IMR-90 (cell line): ENCODE data around the gene ZNF273. TPM values are rescaled to one million over a fixed set of nuclear protein-coding genes. Genes with fewer than 3 reads are reported as not detected.

Experiments
- ATAC-seq: fragments of 200-7000 bp; cut with Tn5 transposase; 2 replicates; pipeline ENCODE4 v1.9.1; 2020; ENCODE audit warnings: low read depth, mild to moderate bottlenecking, moderate library complexity
- BruUV-seq: library from RNA; stranded (reverse); fragments of 400-500 nt; replicated peaks from 2 replicates; lab custom pipeline; 2021; lab: Mats Ljungman, UMichigan
- CTCF ChIA-PET: fragments of 300-600 bp; formaldehyde crosslinking; extraction: SDS; loops from one replicate; lab custom pipeline; 2021; ENCODE audit warnings: antibody characterized with exemption; lab: Yijun Ruan, JAX
- POLR2A ChIA-PET: fragments of 300-600 bp; sonication (Branson Sonifier 250); formaldehyde crosslinking; loops from one replicate; lab custom pipeline; 2022; ENCODE audit warnings: antibody characterized with exemption; ENCODE audit not compliant: unreplicated experiment; lab: Charles Lee
- DNase-seq: peaks from one replicate; pipeline ENCODE4 v3.0.0; 2013
- H2AFZ ChIP-seq: replicated peaks from 2 replicates; pipeline ENCODE3; 2013; ENCODE audit warnings: low read length, mild to moderate bottlenecking; ENCODE audit not compliant: poor library complexity
- H2AK5ac ChIP-seq: 2 replicates; pipeline ENCODE4 v1.6.1; 2013; ENCODE audit warnings: low read depth, low read length, inconsistent platforms
- H2AK9ac ChIP-seq: replicated peaks from 2 replicates; pipeline ENCODE3; 2013; ENCODE audit warnings: mild to moderate bottlenecking, low read depth, low read length, moderate library complexity; ENCODE audit not compliant: poor library complexity
- H2BK120ac ChIP-seq: 2 replicates; pipeline ENCODE4 v1.6.1; 2013; ENCODE audit warnings: low read depth, low read length, inconsistent platforms
- H2BK15ac ChIP-seq: 3 replicates; pipeline ENCODE4 v1.6.1; 2013; ENCODE audit warnings: low read depth, low read length, inconsistent platforms
- H2BK20ac ChIP-seq: 2 replicates; pipeline ENCODE4 v1.6.1; 2013; ENCODE audit warnings: low read depth, mild to moderate bottlenecking, inconsistent platforms, low read length, moderate library complexity
- H2BK5ac ChIP-seq: 2 replicates; pipeline ENCODE4 v1.6.1; 2013; ENCODE audit warnings: mild to moderate bottlenecking, low read depth, low read length, inconsistent platforms; ENCODE audit not compliant: poor library complexity, severe bottlenecking
- H3K14ac ChIP-seq: replicated peaks from 2 replicates; pipeline ENCODE4 v1.6.1; 2013; ENCODE audit warnings: low read depth, low read length, inconsistent platforms
- H3K18ac ChIP-seq: 2 replicates; pipeline ENCODE4 v1.6.1; 2013; ENCODE audit warnings: low read depth, low read length, control low read depth
- H3K23ac ChIP-seq: 2 replicates; pipeline ENCODE4 v1.6.1; 2013; ENCODE audit warnings: low read depth, low read length, inconsistent platforms
- H3K27ac ChIP-seq: 2 replicates; pipeline ENCODE4 v1.5.1; 2013; ENCODE audit warnings: mild to moderate bottlenecking, control low read depth, low read length; ENCODE audit not compliant: insufficient read depth
- H3K27me3 ChIP-seq: 2 replicates; pipeline ENCODE4 v1.6.1; 2013; ENCODE audit warnings: low read length; ENCODE audit not compliant: control insufficient read depth, insufficient read depth
- H3K36me3 ChIP-seq: 2 replicates; pipeline ENCODE4 v1.6.1; 2013; ENCODE audit warnings: low read length, mixed read lengths; ENCODE audit not compliant: control insufficient read depth, insufficient read depth
- H3K4ac ChIP-seq: 2 replicates; pipeline ENCODE4 v1.6.1; 2013; ENCODE audit warnings: low read depth, low read length, inconsistent platforms
- H3K4me1 ChIP-seq: 2 replicates; pipeline ENCODE4 v1.6.1; 2013; ENCODE audit warnings: low read length, mixed read lengths; ENCODE audit not compliant: control insufficient read depth, insufficient read depth
- H3K4me2 ChIP-seq: 2 replicates; pipeline ENCODE4 v1.6.1; 2013; ENCODE audit warnings: low read depth, mild to moderate bottlenecking, control low read depth, low read length, moderate library complexity
- H3K4me3 ChIP-seq: 2 replicates; pipeline ENCODE4 v1.5.1; 2013; ENCODE audit warnings: low read depth, mild to moderate bottlenecking, control low read depth, low read length, moderate library complexity; ENCODE audit not compliant: insufficient read depth
- H3K56ac ChIP-seq: 2 replicates; pipeline ENCODE4 v1.6.1; 2013; ENCODE audit warnings: low read length, inconsistent platforms; ENCODE audit not compliant: insufficient read depth; ENCODE audit errors: extremely low read depth
- H3K79me1 ChIP-seq, 2 experiments: 2 replicates each; pipeline ENCODE4 v1.6.1; 2013; ENCODE audit warnings: low read length in 2 of 2, inconsistent platforms in 1 of 2, low read depth in 1 of 2
- H3K9ac ChIP-seq: 2 replicates; pipeline ENCODE4 v1.6.1; 2013; ENCODE audit warnings: low read depth, low read length, control low read depth
- H3K9me1 ChIP-seq: 2 replicates; pipeline ENCODE4 v1.6.1; 2013; ENCODE audit warnings: low read length, inconsistent platforms; ENCODE audit not compliant: insufficient read depth
- H3K9me3 ChIP-seq: 2 replicates; pipeline ENCODE4 v1.6.1; 2013; ENCODE audit warnings: low read length; ENCODE audit not compliant: control insufficient read depth, insufficient read depth
- H4K20me1 ChIP-seq: 2 replicates; pipeline ENCODE4 v1.6.1; 2013; ENCODE audit warnings: low read length, inconsistent platforms; ENCODE audit not compliant: insufficient read depth
- H4K5ac ChIP-seq: 2 replicates; pipeline ENCODE4 v1.6.1; 2013; ENCODE audit warnings: mild to moderate bottlenecking, low read depth, low read length, control low read depth
- H4K8ac ChIP-seq, 2 experiments: 2 replicates each; pipeline ENCODE4 v1.6.1; 2013; ENCODE audit warnings: low read depth in 2 of 2, low read length in 2 of 2, control low read depth in 1 of 2, inconsistent platforms in 1 of 2
- H4K91ac ChIP-seq: 2 replicates; pipeline ENCODE4 v1.6.1; 2013; ENCODE audit warnings: low read depth, low read length, inconsistent platforms; ENCODE audit not compliant: insufficient read depth
- CEBPB ChIP-seq: IDR thresholded peaks from 2 replicates; pipeline ENCODE4 v1.6.1; 2012; ENCODE audit warnings: low read depth, low read length, improper control_type of control experiment
- CHD1 ChIP-seq: IDR thresholded peaks from 2 replicates; pipeline ENCODE4 v1.6.1; 2012; ENCODE audit warnings: low read depth, low read length, improper control_type of control experiment
- ELK1 ChIP-seq: fragments of 150-350 bp; IDR thresholded peaks from 2 replicates; pipeline ENCODE4 v1.6.1; 2016; ENCODE audit warnings: low read depth, mild to moderate bottlenecking, low read length, moderate library complexity, borderline replicate concordance
- FOS ChIP-seq: fragments of 150-350 bp; IDR thresholded peaks from 2 replicates; pipeline ENCODE4 v1.6.1; 2016; ENCODE audit warnings: low read depth, low read length
- MAFK ChIP-seq: IDR thresholded peaks from 2 replicates; pipeline ENCODE4 v1.6.1; 2012; ENCODE audit warnings: low read depth, low read length, improper control_type of control experiment
- MAZ ChIP-seq: IDR thresholded peaks from 2 replicates; pipeline ENCODE4 v1.6.1; 2012; ENCODE audit warnings: low read depth, mild to moderate bottlenecking, low read length, improper control_type of control experiment, moderate library complexity, borderline replicate concordance
- MXI1 ChIP-seq: IDR thresholded peaks from 2 replicates; pipeline ENCODE4 v1.6.1; 2012; ENCODE audit warnings: low read depth, mild to moderate bottlenecking, low read length, moderate library complexity, borderline replicate concordance
- NFE2L2 ChIP-seq: fragments of 150-350 bp; IDR thresholded peaks from 2 replicates; pipeline ENCODE4 v1.6.1; 2016; ENCODE audit warnings: low read depth, mild to moderate bottlenecking, low read length
- RCOR1 ChIP-seq: IDR thresholded peaks from 2 replicates; pipeline ENCODE4 v1.6.1; 2012; ENCODE audit warnings: mild to moderate bottlenecking, low read length, improper control_type of control experiment; ENCODE audit not compliant: insufficient replicate concordance
- RFX5 ChIP-seq: IDR thresholded peaks from 2 replicates; pipeline ENCODE4 v1.8.0; 2012; ENCODE audit warnings: low read depth, mild to moderate bottlenecking, low read length, moderate library complexity
- USF2 ChIP-seq: fragments of 150-350 bp; IDR thresholded peaks from 2 replicates; pipeline ENCODE4 v1.6.1; 2017; ENCODE audit warnings: mild to moderate bottlenecking, antibody characterized with exemption, low read length, low read depth
- WGBS, 2 experiments: methylation state at CpG; one replicate each; pipeline versions ENCODE4 v1.1.5 to v1.1.7; 2013; ENCODE audit warnings: missing lambda C conversion rate in 2 of 2; ENCODE audit not compliant: insufficient read length in 1 of 2; ENCODE audit errors: extremely low coverage in 2 of 2; 5-methylcytosine and 5-hydroxymethylcytosine counted together
- dilution Hi-C: fragments of 300-500 bp; cut with HindIII; formaldehyde crosslinking; loops from one replicate; pipeline ENCODE4 v1.14.3; 2018; ENCODE audit warnings: low sequenced_read_pairs; ENCODE audit not compliant: unreplicated experiment
- in situ Hi-C: fragments of 300-500 bp; cut with MboI; formaldehyde crosslinking; loops from 3 replicates; pipeline ENCODE4 v1.14.3; 2019; ENCODE audit warnings: low sequenced_read_pairs, inconsistent platforms, mixed read lengths
- intact Hi-C: fragments of 100-400 bp; cut with micrococcal nuclease; formaldehyde crosslinking; loops from 2 replicates; pipeline ENCODE4 v1.10.0; 2022
- polyA plus RNA-seq, 3 experiments: library from polyadenylated mRNA; depleted of rRNA; stranded (reverse); fragments of >200 nt; gene quantifications; 2 replicates each; pipeline ENCODE4 v1.2.3, GENCODE V29; 2012; ENCODE audit warnings: low replicate concordance in 1 of 3
- total RNA-seq: library from RNA; depleted of rRNA; stranded (reverse); fragments of >200 nt; gene quantifications from 2 replicates; pipeline ENCODE4 v1.2.3, GENCODE V29; 2012
- TF ChIP-seq, protein P1 (sequence below): conservative IDR thresholded peaks from 2 replicates; pipeline ENCODE4 v1.5.1; 2012; ENCODE audit warnings: mild to moderate bottlenecking, low read depth, low read length, improper control_type of control experiment

The ZNF273 gene
- total and polyA plus RNA-seq, 2 of the 4 experiments (the other 2 are of a cell fraction) = 1.5 to 2.7 TPM

DNA sequence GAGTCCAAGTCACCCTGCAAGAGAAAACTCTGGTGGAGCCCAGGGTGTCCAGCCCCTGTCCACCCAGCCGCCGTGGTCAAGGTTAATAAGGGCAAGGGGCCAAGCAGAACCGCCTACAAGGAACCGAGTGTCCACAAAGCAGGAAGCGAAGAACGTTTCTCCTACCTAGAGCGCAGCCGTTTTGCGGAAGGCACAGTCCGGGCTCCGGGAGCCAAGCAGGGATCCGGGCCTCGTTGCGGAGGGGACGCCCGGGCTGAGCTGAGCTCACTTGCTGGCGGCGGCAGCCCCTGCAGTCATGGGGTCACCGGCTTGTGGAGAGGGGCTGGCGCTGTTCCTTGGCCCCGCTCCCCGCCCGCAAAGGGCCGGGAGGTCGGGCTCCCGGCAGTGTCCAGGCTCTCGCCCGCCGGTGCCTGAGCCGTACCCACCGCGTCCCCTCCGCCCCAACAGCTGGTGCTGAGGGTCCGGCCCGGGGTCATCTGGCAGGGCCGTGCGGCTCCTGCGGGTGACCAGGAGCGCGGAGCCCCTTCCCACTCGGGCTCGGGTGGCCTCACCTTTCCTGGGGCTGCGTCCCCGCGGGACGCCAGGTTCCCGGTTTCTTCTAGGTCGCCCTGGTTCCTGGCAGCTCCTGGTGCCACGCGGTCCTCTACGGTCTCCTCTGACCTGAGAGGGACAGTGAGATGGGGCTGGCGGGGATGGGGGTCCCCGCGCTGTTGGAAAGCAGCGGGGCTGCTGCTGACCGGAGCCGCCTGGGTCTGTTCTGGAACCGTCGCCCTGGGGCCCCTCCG, 14.0 kb upstream of the ZNF273 start (continued):
- no peak for TF ChIP-seq CHD1

DNA sequence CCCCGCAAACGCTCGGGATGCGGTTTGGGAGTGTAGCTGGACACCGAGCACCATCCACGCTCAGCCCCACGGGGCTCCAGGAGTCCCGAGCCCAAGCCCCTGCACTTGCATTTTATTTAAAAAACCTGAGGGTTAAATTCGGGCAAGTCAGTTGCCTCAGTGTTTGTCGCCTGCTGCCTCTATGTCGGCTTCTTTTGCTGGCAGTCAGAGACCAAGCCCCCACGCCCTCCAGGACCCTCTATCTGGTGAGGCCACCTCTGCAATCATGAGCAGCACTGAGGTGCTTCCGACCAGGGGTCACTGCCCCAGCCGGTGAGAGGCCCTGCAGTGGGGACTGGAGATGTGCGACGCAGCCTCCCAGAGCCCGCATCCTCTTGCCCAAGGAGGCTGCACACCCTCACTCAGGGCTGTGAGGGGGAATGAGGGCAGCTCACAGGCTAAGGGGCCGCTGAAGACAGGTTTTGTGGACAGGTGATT, 13.3 kb upstream of the ZNF273 start:
- H3K9ac ChIP-seq = no peak overlapping the region
- H4K8ac ChIP-seq = no peak overlapping the region
- H2BK120ac ChIP-seq = no peak overlapping the region
- H2BK5ac ChIP-seq = no peak overlapping the region
- DNase-seq (no peak), ATAC-seq (0 out of 2 replicates have a peak, but pooled peaks have one; percentile 7)
- no peak overlapping the region for H2AK5ac ChIP-seq
- BruUV-seq = no TSS peak
- POLR2A ChIA-PET = no interaction called here
- no peak overlapping the region for H2BK20ac ChIP-seq
- CTCF ChIA-PET = no interaction called here
- no peak overlapping the region for H2AFZ ChIP-seq
- H3K23ac ChIP-seq = no peak overlapping the region
- no peaks in the 10 kb centered on the region for H3K36me3 ChIP-seq
- no peak overlapping the region for H2BK15ac ChIP-seq
- in situ Hi-C loops = no loop called here
- WGBS, 2 experiments = 0% methylated on average over 2 of the region's 18 CpGs; no CpG with 5 or more reads in 1 of the 2 experiments
- H3K4ac ChIP-seq = no peak overlapping the region
- no peaks in the 10 kb centered on the region; the same call in 1 of the 2 replicates for H3K4me1 ChIP-seq
- H3K14ac ChIP-seq = no peak overlapping the region
- no peak overlapping the region for H4K91ac ChIP-seq
- no peak overlapping the region for H4K5ac ChIP-seq
- intact Hi-C loops = no loop called here
- no peak overlapping the region for H3K56ac ChIP-seq
- H3K4me2 ChIP-seq = no peak overlapping the region; the same call in 1 of the 2 replicates
- peaks cover 55% of the 10 kb centered on the region for H3K27me3 ChIP-seq
- H4K20me1 ChIP-seq = no peaks in the 10 kb centered on the region
- no peak overlapping the region for H3K18ac ChIP-seq
- no peak overlapping the region; the same call in 1 of the 2 replicates for H3K4me3 ChIP-seq
- no peak overlapping the region for H2AK9ac ChIP-seq
- no peaks in the 10 kb centered on the region for H3K9me1 ChIP-seq
- H3K79me1 ChIP-seq = no peaks in the 10 kb centered on the region
- no peak overlapping the region for H3K27ac ChIP-seq
- dilution Hi-C loops = no loop called here
- peaks cover 2% of the 10 kb centered on the region; the same call in 1 of the 2 replicates for H3K9me3 ChIP-seq
- no peak for TF ChIP-seq ELK1
- no peak for TF ChIP-seq RCOR1
- TF ChIP-seq RFX5 = no peak
- no peak for TF ChIP-seq CEBPB
- TF ChIP-seq NFE2L2 = no peak
- no peak for TF ChIP-seq MAZ
- TF ChIP-seq, protein P1, sequence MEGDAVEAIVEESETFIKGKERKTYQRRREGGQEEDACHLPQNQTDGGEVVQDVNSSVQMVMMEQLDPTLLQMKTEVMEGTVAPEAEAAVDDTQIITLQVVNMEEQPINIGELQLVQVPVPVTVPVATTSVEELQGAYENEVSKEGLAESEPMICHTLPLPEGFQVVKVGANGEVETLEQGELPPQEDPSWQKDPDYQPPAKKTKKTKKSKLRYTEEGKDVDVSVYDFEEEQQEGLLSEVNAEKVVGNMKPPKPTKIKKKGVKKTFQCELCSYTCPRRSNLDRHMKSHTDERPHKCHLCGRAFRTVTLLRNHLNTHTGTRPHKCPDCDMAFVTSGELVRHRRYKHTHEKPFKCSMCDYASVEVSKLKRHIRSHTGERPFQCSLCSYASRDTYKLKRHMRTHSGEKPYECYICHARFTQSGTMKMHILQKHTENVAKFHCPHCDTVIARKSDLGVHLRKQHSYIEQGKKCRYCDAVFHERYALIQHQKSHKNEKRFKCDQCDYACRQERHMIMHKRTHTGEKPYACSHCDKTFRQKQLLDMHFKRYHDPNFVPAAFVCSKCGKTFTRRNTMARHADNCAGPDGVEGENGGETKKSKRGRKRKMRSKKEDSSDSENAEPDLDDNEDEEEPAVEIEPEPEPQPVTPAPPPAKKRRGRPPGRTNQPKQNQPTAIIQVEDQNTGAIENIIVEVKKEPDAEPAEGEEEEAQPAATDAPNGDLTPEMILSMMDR = no peak
- TF ChIP-seq FOS = no peak
- TF ChIP-seq USF2 = no peak
- no peak for TF ChIP-seq MXI1
- no peak for TF ChIP-seq CHD1
- TF ChIP-seq MAFK = no peak
